DOHH2 (cell line): ENCODE results near the gene TRIP11.

Experiments used
- H3F3A ChIP-seq: fragments of 200-600 bp; sonication (generic), shearing (Covaris generic); 2 replicates; pipeline ENCODE4 v1.6.0; 2016; ENCODE audit warnings: antibody characterized with exemption, mild to moderate bottlenecking; ENCODE audit not compliant: control insufficient read depth, insufficient read depth
- H3K27ac ChIP-seq: fragments of 200-600 bp; sonication (generic); 2 replicates; pipeline ENCODE4 v1.5.1; 2014; ENCODE audit warnings: low read depth, mild to moderate bottlenecking, low read length, moderate library complexity
- H3K27me3 ChIP-seq: fragments of 200-600 bp; sonication (generic); 2 replicates; pipeline ENCODE4 v1.6.1; 2014; ENCODE audit warnings: mild to moderate bottlenecking, low read length, mixed read lengths; ENCODE audit not compliant: control insufficient read depth
- H3K36me3 ChIP-seq: fragments of 200-600 bp; sonication (generic); 2 replicates; pipeline ENCODE4 v1.6.1; 2014; ENCODE audit warnings: mild to moderate bottlenecking, low read length, moderate library complexity, mixed read lengths; ENCODE audit not compliant: control insufficient read depth
- H3K4me1 ChIP-seq: fragments of 200-600 bp; sonication (generic); 2 replicates; pipeline ENCODE4 v1.6.1; 2014; ENCODE audit warnings: mild to moderate bottlenecking, low read length, mixed read lengths; ENCODE audit not compliant: control insufficient read depth
- H3K4me2 ChIP-seq: fragments of 200-600 bp; sonication (generic); 2 replicates; pipeline ENCODE4 v1.6.0; 2014; ENCODE audit warnings: mild to moderate bottlenecking, low read length, moderate library complexity
- H3K4me3 ChIP-seq: fragments of 200-600 bp; sonication (generic); 2 replicates; pipeline ENCODE4 v1.5.1; 2014; ENCODE audit warnings: mild to moderate bottlenecking, low read length, mixed read lengths
- H3K79me2 ChIP-seq: fragments of 200-600 bp; sonication (generic); 2 replicates; pipeline ENCODE4 v1.6.1; 2014; ENCODE audit warnings: mild to moderate bottlenecking, low read length, mixed read lengths; ENCODE audit not compliant: control insufficient read depth
- H3K9me2 ChIP-seq: fragments of 200-600 bp; sonication (generic); replicated peaks from 2 replicates; pipeline ENCODE4 v1.6.1; 2014; ENCODE audit warnings: mild to moderate bottlenecking, low read length, mixed read lengths; ENCODE audit not compliant: control insufficient read depth
- H3K9me3 ChIP-seq: fragments of 200-600 bp; sonication (generic); 2 replicates; pipeline ENCODE4 v1.6.1; 2014; ENCODE audit warnings: antibody characterized with exemption, low read length, mixed read lengths; ENCODE audit not compliant: control insufficient read depth, insufficient read depth
- H4K20me1 ChIP-seq: fragments of 200-600 bp; sonication (generic); 2 replicates; pipeline ENCODE4 v1.6.0; 2014; ENCODE audit warnings: low read depth, mild to moderate bottlenecking, antibody characterized with exemption, low read length, moderate library complexity; ENCODE audit not compliant: control insufficient read depth, insufficient read depth
- CTCF ChIP-seq: fragments of 200-600 bp; sonication (generic); IDR thresholded peaks from one replicate; pipeline ENCODE4 v1.5.1; 2014; ENCODE audit warnings: antibody characterized with exemption, mild to moderate bottlenecking, low read depth, low read length; ENCODE audit not compliant: poor library complexity, severe bottlenecking
- EZH2phosphoT487 ChIP-seq: fragments of 200-600 bp; sonication (generic); IDR thresholded peaks from 2 replicates; pipeline ENCODE4 v1.6.1; 2017; ENCODE audit warnings: borderline replicate concordance, mild to moderate bottlenecking, antibody characterized with exemption, low read length, moderate library complexity, mixed read lengths

TRIP11 gene

DNA sequence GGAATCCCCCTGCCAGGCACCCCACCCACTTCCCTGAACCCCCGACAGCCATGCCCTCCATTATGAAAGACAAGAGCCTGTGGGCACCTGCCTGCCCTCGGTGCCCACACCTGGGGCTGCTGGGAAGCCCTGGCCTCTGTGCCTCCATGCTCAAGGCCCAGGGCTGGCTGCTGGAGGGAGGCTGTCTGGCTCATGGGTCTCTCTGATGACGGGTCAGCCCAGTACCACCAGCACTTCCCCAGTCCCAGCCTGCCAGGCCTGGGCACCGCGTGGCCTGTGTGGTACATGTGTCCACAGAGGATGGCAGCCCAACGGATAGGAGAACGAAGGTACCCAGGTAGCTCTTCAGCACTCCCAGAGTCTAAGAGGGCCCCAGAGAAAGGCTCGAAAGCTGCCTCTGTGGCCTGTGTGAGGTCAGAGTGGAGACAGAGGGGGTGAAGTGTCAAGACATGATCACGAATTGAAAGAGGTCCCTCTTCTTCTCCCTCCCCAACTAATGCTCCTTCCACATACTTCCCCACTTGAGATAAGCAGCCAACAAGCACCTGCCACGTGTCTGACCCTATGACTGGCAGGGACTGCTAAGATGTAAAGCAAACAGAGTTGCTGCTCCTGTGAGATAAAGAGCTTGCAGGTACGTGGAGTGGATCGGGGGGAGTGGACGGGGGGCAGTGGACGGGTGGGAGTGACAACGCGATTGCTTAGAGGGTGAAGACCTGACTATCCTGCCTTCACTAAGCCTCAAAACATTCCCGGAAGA, 113.5 kb downstream of the TRIP11 start:
- no peak overlapping the region for H3K4me3 ChIP-seq
- H3K9me2 ChIP-seq: no peaks in the 10 kb centered on the region
- H3K4me2 ChIP-seq: no peak overlapping the region
- no peaks in the 10 kb centered on the region for H3K9me3 ChIP-seq
- TF ChIP-seq CTCF (no peak), EZH2phosphoT487 (no peak)
- H4K20me1 ChIP-seq: no peaks in the 10 kb centered on the region
- H3K27ac ChIP-seq: no peak overlapping the region
- H3K4me1 ChIP-seq: no peaks in the 10 kb centered on the region
- H3K36me3 ChIP-seq: no peaks in the 10 kb centered on the region
- H3K27me3 ChIP-seq: no peaks in the 10 kb centered on the region
- H3K79me2 ChIP-seq: no peaks in the 10 kb centered on the region
- no peaks in the 10 kb centered on the region for H3F3A ChIP-seq

DNA sequence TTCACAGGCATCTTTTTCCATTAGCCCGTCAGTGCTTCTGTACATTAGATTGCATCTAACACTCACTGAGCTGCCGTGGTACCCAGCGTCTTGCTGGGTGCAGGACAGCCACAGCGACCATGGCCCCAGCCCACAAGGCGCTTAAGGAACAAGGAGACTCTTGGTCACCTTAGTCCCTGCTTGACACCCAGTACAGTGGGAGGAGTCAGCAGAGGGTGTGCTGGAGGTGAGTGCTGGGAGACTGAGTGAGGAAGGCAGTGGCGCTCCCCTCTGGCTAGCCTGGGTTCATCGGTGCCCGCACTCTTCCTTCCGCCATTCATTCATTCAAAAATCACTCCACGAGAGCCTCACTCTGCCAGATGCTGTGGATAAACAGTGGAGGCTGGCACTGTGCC, 114.1 kb downstream of the TRIP11 start:
- H3K4me2 ChIP-seq: no peak overlapping the region
- H3K4me1 ChIP-seq: no peaks in the 10 kb centered on the region
- H4K20me1 ChIP-seq: no peaks in the 10 kb centered on the region
- H3K36me3 ChIP-seq: no peaks in the 10 kb centered on the region
- no peak overlapping the region for H3K27ac ChIP-seq
- H3K27me3 ChIP-seq: no peaks in the 10 kb centered on the region
- H3K4me3 ChIP-seq: no peak overlapping the region
- no peak for TF ChIP-seq CTCF
- no peak for TF ChIP-seq EZH2phosphoT487
- no peaks in the 10 kb centered on the region for H3F3A ChIP-seq
- H3K79me2 ChIP-seq: no peaks in the 10 kb centered on the region
- no peaks in the 10 kb centered on the region for H3K9me3 ChIP-seq
- no peaks in the 10 kb centered on the region for H3K9me2 ChIP-seq

DNA sequence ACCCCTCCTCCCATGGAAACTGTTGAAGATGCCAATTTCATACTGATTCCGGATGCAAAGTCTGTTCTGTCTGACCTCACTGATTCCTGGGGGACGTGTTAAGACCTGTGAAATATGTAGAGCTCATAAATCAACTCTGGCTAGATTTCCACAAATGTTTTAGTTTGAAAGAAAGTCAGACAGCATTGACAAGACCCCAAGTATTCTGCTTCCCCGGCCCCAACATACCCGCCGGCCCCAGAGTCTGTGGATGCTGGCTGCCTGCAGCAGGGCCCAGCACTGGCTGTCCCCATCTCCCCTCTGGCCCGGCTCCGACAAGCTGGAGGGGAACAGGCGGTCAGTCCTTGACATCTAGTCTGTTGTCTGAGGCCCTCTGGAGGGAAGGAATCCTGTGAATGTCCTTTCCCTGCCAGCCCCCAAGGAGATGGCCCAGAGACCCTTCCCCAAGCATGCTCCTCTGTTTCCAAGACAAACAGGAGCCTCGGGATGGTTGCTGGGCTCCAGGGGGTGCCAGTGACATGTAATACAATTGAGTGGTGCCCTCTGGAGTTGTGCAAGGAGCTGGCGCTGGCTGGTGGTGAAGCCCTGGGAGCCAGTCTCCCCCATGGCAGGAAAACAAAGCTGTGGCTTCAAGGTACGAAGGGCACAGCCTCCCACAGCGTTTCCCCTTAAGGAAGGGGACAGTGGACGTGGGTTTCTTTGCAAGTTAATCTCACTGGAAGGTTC, 114.7 kb downstream of the TRIP11 start:
- H3F3A ChIP-seq: no peaks in the 10 kb centered on the region
- H3K27ac ChIP-seq: no peak overlapping the region
- TF ChIP-seq CTCF (no peak), EZH2phosphoT487 (no peak)
- no peaks in the 10 kb centered on the region for H3K36me3 ChIP-seq
- H3K4me2 ChIP-seq: no peak overlapping the region
- H3K4me3 ChIP-seq: no peak overlapping the region
- H3K4me1 ChIP-seq: no peaks in the 10 kb centered on the region
- H3K9me3 ChIP-seq: no peaks in the 10 kb centered on the region
- H3K79me2 ChIP-seq: no peaks in the 10 kb centered on the region
- H3K9me2 ChIP-seq: no peaks in the 10 kb centered on the region
- H4K20me1 ChIP-seq: no peaks in the 10 kb centered on the region
- no peaks in the 10 kb centered on the region for H3K27me3 ChIP-seq
